Bronchial epithelial cell (primary cell): ENCODE results near the gene PRXL2B. TPM values are rescaled to one million over a fixed set of nuclear protein-coding genes. Genes with fewer than 3 reads are reported as not detected.
A peak's percentile ranks its signal among the peaks of the same experiment; 100 is the strongest.

Source experiments
- DNase-seq: peaks from one replicate; pipeline ENCODE4 v3.0.0-alpha.2; 2010; ENCODE audit warnings: low read depth
- FAIRE-seq: peaks from 2 replicates; lab custom pipeline; 2011; peaks lifted over from hg19 to GRCh38; lab: Jason Lieb, UNC
- H3K27me3 ChIP-seq: 2 replicates; pipeline ENCODE4 v1.5.1; 2011; ENCODE audit warnings: low read length; ENCODE audit not compliant: control insufficient read depth, insufficient read depth
- H3K36me3 ChIP-seq: 2 replicates; pipeline ENCODE4 v1.5.1; 2011; ENCODE audit warnings: low read length; ENCODE audit not compliant: control insufficient read depth, insufficient read depth
- H3K4me3 ChIP-seq: 2 replicates; pipeline ENCODE4 v1.5.1; 2011; ENCODE audit warnings: mild to moderate bottlenecking, low read depth, low read length, control low read depth
- total RNA-seq: library from RNA; depleted of rRNA; stranded (reverse); fragments of >200 nt; gene quantifications from 2 replicates; pipeline ENCODE4 v1.2.1, GENCODE V29; 2014
- TF ChIP-seq, protein P1 (sequence below): IDR thresholded peaks from 2 replicates; pipeline ENCODE4 v1.5.1; 2011; ENCODE audit warnings: mild to moderate bottlenecking, moderate library complexity, low read length, control low read depth, inconsistent platforms; ENCODE audit not compliant: insufficient read depth, severe bottlenecking

The PRXL2B gene
- total RNA-seq, 1 donor from 2014 or later: 6.8 TPM

DNA sequence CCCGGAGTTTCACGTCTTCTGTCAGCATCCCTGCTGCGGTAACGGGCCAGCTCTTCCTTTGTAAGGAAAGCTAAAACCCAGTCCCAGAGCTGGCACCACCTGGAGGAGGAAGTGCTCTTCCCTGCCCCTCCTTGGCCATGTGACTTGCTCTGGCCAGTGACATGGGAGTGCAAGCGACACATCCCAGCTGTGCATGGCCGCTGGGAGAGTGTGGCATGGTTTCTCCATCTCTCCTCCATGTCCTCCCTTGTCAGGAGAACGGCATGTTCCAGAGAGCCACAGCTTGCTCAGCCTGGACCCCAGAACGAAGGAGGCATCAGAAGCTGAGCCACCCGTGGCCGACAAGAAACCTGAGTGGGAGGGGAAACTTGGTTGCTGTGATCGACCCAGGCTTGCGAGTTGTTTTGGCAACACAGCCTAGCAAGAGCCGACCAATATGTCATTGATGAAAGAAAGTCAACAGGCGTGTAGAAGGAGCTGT lies 2.7 kb upstream of the PRXL2B start:
- TF ChIP-seq, protein P1, sequence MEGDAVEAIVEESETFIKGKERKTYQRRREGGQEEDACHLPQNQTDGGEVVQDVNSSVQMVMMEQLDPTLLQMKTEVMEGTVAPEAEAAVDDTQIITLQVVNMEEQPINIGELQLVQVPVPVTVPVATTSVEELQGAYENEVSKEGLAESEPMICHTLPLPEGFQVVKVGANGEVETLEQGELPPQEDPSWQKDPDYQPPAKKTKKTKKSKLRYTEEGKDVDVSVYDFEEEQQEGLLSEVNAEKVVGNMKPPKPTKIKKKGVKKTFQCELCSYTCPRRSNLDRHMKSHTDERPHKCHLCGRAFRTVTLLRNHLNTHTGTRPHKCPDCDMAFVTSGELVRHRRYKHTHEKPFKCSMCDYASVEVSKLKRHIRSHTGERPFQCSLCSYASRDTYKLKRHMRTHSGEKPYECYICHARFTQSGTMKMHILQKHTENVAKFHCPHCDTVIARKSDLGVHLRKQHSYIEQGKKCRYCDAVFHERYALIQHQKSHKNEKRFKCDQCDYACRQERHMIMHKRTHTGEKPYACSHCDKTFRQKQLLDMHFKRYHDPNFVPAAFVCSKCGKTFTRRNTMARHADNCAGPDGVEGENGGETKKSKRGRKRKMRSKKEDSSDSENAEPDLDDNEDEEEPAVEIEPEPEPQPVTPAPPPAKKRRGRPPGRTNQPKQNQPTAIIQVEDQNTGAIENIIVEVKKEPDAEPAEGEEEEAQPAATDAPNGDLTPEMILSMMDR: peak; percentile 2
- Histone ChIP-seq H3K36me3 (no peaks in the 10 kb centered on the region), H3K27me3 (no peaks in the 10 kb centered on the region), H3K4me3 (peak overlapping the region; percentile 27)
- FAIRE-seq: no peak
- DNase-seq: peak; percentile 23

- H3K4me3 ChIP-seq: no peak overlapping the region
- peaks cover 4% of the 10 kb centered on the region for H3K36me3 ChIP-seq
- TF ChIP-seq, protein P1: no peak
- no peak for FAIRE-seq
- no peaks in the 10 kb centered on the region for H3K27me3 ChIP-seq
- DNase-seq: no peak
Observed at GRCh38 chr1:2584686-2585317, 1.8 kb upstream of the PRXL2B start.

GRCh38 chr1:2585318-2586092 lies 1.1 kb upstream of the PRXL2B start:
- peak; percentile 13 for DNase-seq

DNA sequence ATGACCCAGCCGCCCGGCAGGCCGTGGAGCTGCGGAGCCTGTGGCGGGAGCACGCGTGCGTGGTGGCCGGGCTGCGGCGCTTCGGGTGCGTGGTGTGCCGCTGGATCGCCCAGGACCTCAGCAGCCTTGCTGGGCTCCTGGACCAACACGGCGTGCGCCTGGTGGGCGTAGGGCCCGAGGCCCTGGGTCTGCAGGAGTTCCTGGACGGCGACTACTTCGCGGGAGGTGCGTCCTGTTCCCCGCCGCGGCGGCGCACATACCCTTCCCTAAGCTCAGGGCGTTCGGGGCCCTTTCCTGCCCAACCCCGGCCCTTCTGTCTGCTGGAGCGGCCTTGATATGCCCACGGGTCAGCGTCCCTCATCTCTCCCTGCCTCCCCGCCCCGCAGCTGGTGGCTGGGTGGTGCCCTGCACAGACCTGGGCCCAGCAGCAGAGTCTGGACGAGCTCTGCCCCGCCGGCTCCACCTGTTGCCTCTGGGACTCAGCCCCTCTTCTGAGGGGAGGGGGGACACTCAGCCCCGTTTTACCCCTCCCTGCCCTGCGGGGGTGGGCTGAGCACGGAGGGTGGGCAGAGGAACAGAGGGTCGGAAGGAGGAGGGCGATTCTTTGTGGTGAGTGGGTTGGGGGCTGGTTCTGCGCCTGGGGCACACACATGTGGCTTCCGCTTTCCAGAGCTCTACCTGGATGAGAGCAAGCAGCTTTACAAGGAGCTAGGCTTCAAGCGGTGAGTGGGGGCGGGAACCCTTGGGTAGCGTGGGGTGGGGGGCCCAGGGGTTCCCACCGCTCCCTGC lies 688 bp downstream of the PRXL2B start:
- no peaks in the 10 kb centered on the region for H3K27me3 ChIP-seq
- H3K36me3 ChIP-seq: peaks cover 4% of the 10 kb centered on the region
- peak overlapping the region; percentile 52 for H3K4me3 ChIP-seq
- FAIRE-seq (no peak), DNase-seq (no peak)
- TF ChIP-seq, protein P1: no peak

More at GRCh38 chr1:2585318-2586092, 1.1 kb upstream of the PRXL2B start:
- FAIRE-seq: no peak
- Histone ChIP-seq H3K36me3 (peaks cover 4% of the 10 kb centered on the region), H3K27me3 (no peaks in the 10 kb centered on the region), H3K4me3 (peak overlapping the region; percentile 52)
- TF ChIP-seq, protein P1: no peak

DNA sequence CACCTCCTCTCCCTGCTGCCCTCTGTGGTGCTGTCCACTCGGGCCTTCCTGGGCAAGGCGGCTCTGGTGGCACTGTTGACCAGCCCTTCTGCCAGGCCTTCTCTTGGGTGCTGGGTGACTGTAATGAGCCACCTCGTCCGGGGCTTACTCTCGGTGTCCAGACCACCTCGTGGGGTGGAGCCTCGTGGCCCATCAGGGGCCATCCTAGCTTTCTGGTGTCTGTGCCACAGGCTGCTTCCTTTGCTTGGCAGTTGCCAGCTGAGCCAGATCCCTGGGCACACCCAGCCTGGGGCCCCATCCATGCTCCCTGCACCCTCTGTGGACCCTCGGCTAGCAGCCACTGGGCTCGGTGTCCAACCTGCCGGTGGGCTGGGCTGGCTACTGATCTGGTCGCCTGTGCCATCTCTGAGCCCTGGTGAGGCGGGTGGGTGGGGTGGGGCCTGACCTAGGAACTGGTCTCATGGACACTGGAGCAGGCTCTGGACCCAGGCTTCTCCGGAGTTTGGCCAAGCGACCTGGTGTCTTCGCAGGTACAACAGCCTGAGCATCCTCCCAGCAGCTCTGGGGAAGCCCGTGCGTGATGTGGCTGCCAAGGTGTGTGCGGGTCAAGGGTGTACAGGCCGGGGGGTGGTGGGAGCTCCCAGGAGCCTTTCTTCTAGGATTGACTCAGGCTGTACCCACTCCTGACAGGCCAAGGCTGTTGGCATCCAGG lies 1.4 kb downstream of the PRXL2B start:
- DNase-seq: no peak
- H3K36me3 ChIP-seq: peaks cover 4% of the 10 kb centered on the region
- no peak overlapping the region for H3K4me3 ChIP-seq
- FAIRE-seq: no peak
- H3K27me3 ChIP-seq: no peaks in the 10 kb centered on the region
- TF ChIP-seq, protein P1: no peak
